Liver (tissue), 9 donors: Measurements from ENCODE around the gene HAUS2. TPM values are rescaled to one million over a fixed set of nuclear protein-coding genes. Genes with fewer than 3 reads are reported as not detected.

Experiments
- DNase-seq: peaks from one replicate; pipeline ENCODE4 v3.0.0-alpha.2; 2017; ENCODE audit warnings: low spot score
- H3K27ac ChIP-seq, 2 donors: one replicate each; pipeline ENCODE4 v1.7.0; 2013; ENCODE audit warnings: inconsistent platforms in 2 of 2, low read length in 2 of 2, control low read depth in 1 of 2, low read depth in 1 of 2, mild to moderate bottlenecking in 1 of 2
- H3K27me3 ChIP-seq, 4 donors: one replicate each; pipeline versions ENCODE4 v1.6.1 to v1.7.0; 2013; ENCODE audit warnings: low read length in 3 of 4, inconsistent platforms in 1 of 4, mild to moderate bottlenecking in 1 of 4, moderate library complexity in 1 of 4; ENCODE audit not compliant: control insufficient read depth in 4 of 4, insufficient read depth in 4 of 4
- H3K36me3 ChIP-seq, 4 donors: one replicate each; pipeline versions ENCODE4 v1.6.1 to v1.7.0; 2013; ENCODE audit warnings: low read length in 3 of 4, mild to moderate bottlenecking in 3 of 4, low read depth in 1 of 4, moderate library complexity in 1 of 4; ENCODE audit not compliant: control insufficient read depth in 4 of 4, insufficient read depth in 3 of 4
- H3K4me1 ChIP-seq, 4 donors: one replicate each; pipeline versions ENCODE4 v1.6.1 to v1.7.0; 2013; ENCODE audit warnings: low read length in 3 of 4, mild to moderate bottlenecking in 3 of 4, moderate library complexity in 1 of 4; ENCODE audit not compliant: control insufficient read depth in 4 of 4, insufficient read depth in 4 of 4
- H3K4me3 ChIP-seq, 3 donors: one replicate each; pipeline versions ENCODE4 v1.6.1 to v1.7.0; 2013; ENCODE audit warnings: low read length in 3 of 3, control low read depth in 1 of 3, low read depth in 1 of 3, mild to moderate bottlenecking in 1 of 3
- H3K9ac ChIP-seq, 2 donors: one replicate each; pipeline ENCODE4 v1.7.0; 2013; ENCODE audit warnings: low read length in 2 of 2, mild to moderate bottlenecking in 2 of 2, moderate library complexity in 2 of 2, control low read depth in 1 of 2, low read depth in 1 of 2
- H3K9me3 ChIP-seq, 4 donors: one replicate each; pipeline versions ENCODE4 v1.6.1 to v1.7.0; 2013; ENCODE audit warnings: low read length in 3 of 4; ENCODE audit not compliant: control insufficient read depth in 4 of 4
- CTCF ChIP-seq: fragments of 150-350 bp; IDR thresholded peaks from 2 replicates; pipeline ENCODE4 v1.5.1; 2017; ENCODE audit warnings: improper control_type of control experiment, low read depth, low read length; ENCODE audit not compliant: missing input control
- EGR1 ChIP-seq, 2 donors: IDR thresholded peaks; 2 replicates each; pipeline ENCODE4 v1.6.1; 2016 to 2018; ENCODE audit warnings: antibody characterized with exemption in 2 of 2, low read depth in 2 of 2
- FOXA1 ChIP-seq: IDR thresholded peaks from 2 replicates; pipeline ENCODE4 v1.6.1; 2016; ENCODE audit warnings: antibody characterized with exemption
- FOXA2 ChIP-seq: IDR thresholded peaks from 2 replicates; pipeline ENCODE4 v1.6.1; 2016; ENCODE audit warnings: antibody characterized with exemption
- GABPA ChIP-seq, 2 donors: IDR thresholded peaks in 1 of 2; conservative IDR thresholded peaks in 1 of 2; 2 replicates each; pipeline ENCODE4 v1.6.1; 2016; ENCODE audit warnings: antibody characterized with exemption in 2 of 2, mild to moderate bottlenecking in 1 of 2, moderate library complexity in 1 of 2
- HNF4G ChIP-seq: IDR thresholded peaks from 2 replicates; pipeline ENCODE4 v1.6.1; 2016; ENCODE audit warnings: antibody characterized with exemption
- JUND ChIP-seq, 2 donors: IDR thresholded peaks; 2 replicates each; pipeline ENCODE4 v1.6.1; 2016; ENCODE audit warnings: antibody characterized with exemption in 2 of 2
- MAX ChIP-seq: IDR thresholded peaks from 2 replicates; pipeline ENCODE4 v1.6.1; 2016; ENCODE audit warnings: antibody characterized with exemption
- NR2F2 ChIP-seq: IDR thresholded peaks from 2 replicates; pipeline ENCODE4 v1.6.1; 2016; ENCODE audit warnings: antibody characterized with exemption
- RAD21 ChIP-seq, 2 donors: IDR thresholded peaks; 2 replicates each; pipeline ENCODE4 v1.6.1; 2016; ENCODE audit warnings: antibody characterized with exemption in 2 of 2, mild to moderate bottlenecking in 2 of 2
- REST ChIP-seq: IDR thresholded peaks from 2 replicates; pipeline ENCODE4 v1.6.1; 2016; ENCODE audit warnings: antibody characterized with exemption, mild to moderate bottlenecking
- SP1 ChIP-seq: IDR thresholded peaks from 2 replicates; pipeline ENCODE4 v1.6.1; 2018; ENCODE audit warnings: antibody characterized with exemption, mild to moderate bottlenecking
- TAF1 ChIP-seq: conservative IDR thresholded peaks from 2 replicates; pipeline ENCODE4 v1.6.1; 2016; ENCODE audit warnings: antibody characterized with exemption, mild to moderate bottlenecking
- YY1 ChIP-seq: IDR thresholded peaks from 2 replicates; pipeline ENCODE4 v1.6.1; 2016; ENCODE audit warnings: antibody characterized with exemption, mild to moderate bottlenecking
- WGBS: extraction: QIAGEN DNeasy Blood & Tissue Kit; methylation state at CpG from one replicate; pipeline ENCODE4 v1.1.7; 2013; 5-methylcytosine and 5-hydroxymethylcytosine counted together
- polyA plus RNA-seq, 2 donors: library from polyadenylated mRNA; stranded (reverse) in 1 of 2; unstranded in 1 of 2; fragments of 200-250 nt in 1 of 2; fragments of >200 nt in 1 of 2; fragmentation: Nextera tagmentation in 1 of 2; extraction: Ambion mirVana in 1 of 2; gene quantifications; one replicate each; pipeline versions ENCODE4 v1.2.1 to v1.2.3, GENCODE V29; 2013 to 2015
- total RNA-seq, 2 donors: library from RNA; depleted of rRNA; stranded (reverse); fragments of >200 nt; gene quantifications; one replicate each; pipeline ENCODE4 v1.2.3, GENCODE V29; 2014
- donor health status: healthy.
- donor health status: healthy.
- donor health status: healthy.
- donor health status: healthy.
- donor health status: healthy.

The HAUS2 gene
- total and polyA plus RNA-seq, 4 donors = 4.1 to 23.2 (median 6.6) TPM

GRCh38 chr15:42608110-42608531, 59.5 kb downstream of the HAUS2 start (continued):
- TF ChIP-seq SP1 (no peak), MAX (no peak), EGR1 (IDR thresholded peaks at IDR 0.05; ENCODE audit: low read depth in 2 of 2) (no peak), TAF1 (no peak), HNF4G (no peak), NR2F2 (no peak)

- Histone ChIP-seq H3K9ac (no peak overlapping the region), H3K27ac (no peak overlapping the region)
These were observed 60.3 kb downstream of the HAUS2 start for GRCh38 chr15:42608752-42609488.

More at GRCh38 chr15:42608752-42609488, 60.3 kb downstream of the HAUS2 start:
- DNase-seq = no peak
- no peaks in the 10 kb centered on the region for H3K36me3 ChIP-seq
- 76% methylated on average over 7 of the region's 7 CpGs for WGBS
- H3K27me3 ChIP-seq = no peaks in the 10 kb centered on the region
- H3K4me1 ChIP-seq = no peaks in the 10 kb centered on the region
- H3K9me3 ChIP-seq = no peaks in the 10 kb centered on the region
- no peak overlapping the region for H3K4me3 ChIP-seq
- TF ChIP-seq FOXA1 (no peak), FOXA2 (no peak), NR2F2 (no peak), YY1 (no peak), HNF4G (no peak), CTCF (no peak), GABPA (IDR thresholded peaks at IDR 0.05 in 1 of 2, conservative IDR thresholded peaks at IDR 0.05 in 1 of 2) (no peak), TAF1 (no peak), RAD21 (IDR thresholded peaks at IDR 0.05) (no peak), MAX (no peak), JUND (IDR thresholded peaks at IDR 0.05) (no peak), EGR1 (IDR thresholded peaks at IDR 0.05; ENCODE audit: low read depth in 2 of 2) (no peak), REST (no peak)
